ENCODE measurements around the gene ZCCHC24. TPM values are rescaled to one million over a fixed set of nuclear protein-coding genes. Genes with fewer than 3 reads are reported as not detected.

The ZCCHC24 gene
- polyA plus RNA-seq, 1 of the 3 experiments (the other 2 are of a cell fraction) = 15.8 TPM

GRCh38 chr10:79492256-79492655, 46.8 kb upstream of the ZCCHC24 start:
- no peaks in the 10 kb centered on the region for H3K9me3 ChIP-seq
- no peak overlapping the region for H3K27ac ChIP-seq (ENCODE audit: low read depth in 2 of 2, low read length in 1 of 2)
- POLR2A ChIA-PET = no interaction called here
- no peak overlapping the region for H3K9ac ChIP-seq
- H3K79me2 ChIP-seq (ENCODE audit: insufficient read depth) = no peaks in the 10 kb centered on the region
- H3K27me3 ChIP-seq (ENCODE audit: insufficient read depth) = no peaks in the 10 kb centered on the region
- no peaks in the 10 kb centered on the region for H3K36me3 ChIP-seq (replicated peaks in 1 of 2; ENCODE audit: control insufficient read depth in 1 of 2, insufficient read depth in 2 of 2, low read length in 1 of 2)
- no peak for TF ChIP-seq TEAD4 (IDR thresholded peaks at IDR 0.05; ENCODE audit: borderline replicate concordance, insufficient read depth)
- no peak for TF ChIP-seq POLR2AphosphoS5 (IDR thresholded peaks at IDR 0.05; ENCODE audit: low read depth, low read length)
- 89% methylated on average over 6 of the region's 6 CpGs for WGBS (ENCODE audit: low lambda C conversion rate)
- H3F3A ChIP-seq (replicated peaks; ENCODE audit: insufficient read depth) = peaks cover 10% of the 10 kb centered on the region
- H4K20me1 ChIP-seq (ENCODE audit: insufficient read depth) = no peaks in the 10 kb centered on the region
- no peak overlapping the region for H3K4me3 ChIP-seq (ENCODE audit: low read depth in 2 of 2, low read length in 1 of 2)
- no peak for DNase-seq
- no peak overlapping the region for H3K4me2 ChIP-seq
- no peaks in the 10 kb centered on the region for H3K9me2 ChIP-seq
- CTCF ChIA-PET = interaction anchor here (3.7 kb wide), 1 partner anchor 118 kb away, joined by 21 read pairs; no protein-coding TSS in a partner anchor
- H3K4me1 ChIP-seq (ENCODE audit: control insufficient read depth in 1 of 2, insufficient read depth in 2 of 2, low read depth in 1 of 2, low read length in 1 of 2) = peaks cover 13 to 16% of the 10 kb centered on the region in 2 experiments; a peak in 3 of 4 replicates
- no peak overlapping the region for H2AFZ ChIP-seq (ENCODE audit: low read depth)

GRCh38 chr10:79491143-79491835, 45.9 kb upstream of the ZCCHC24 start:
- no peak for DNase-seq
- TF ChIP-seq RAD21 (IDR thresholded peaks at IDR 0.05; ENCODE audit: low read length) (no peak), NFIC (IDR thresholded peaks at IDR 0.05; ENCODE audit: borderline replicate concordance) (no peak), TEAD4 (IDR thresholded peaks at IDR 0.05; ENCODE audit: borderline replicate concordance, insufficient read depth) (no peak), SIN3A (IDR thresholded peaks at IDR 0.05; ENCODE audit: borderline replicate concordance, low read depth, low read length) (no peak), YY1 (IDR thresholded peaks at IDR 0.05; ENCODE audit: low read depth) (no peak), MEF2A (IDR thresholded peaks at IDR 0.05; ENCODE audit: borderline replicate concordance, low read depth) (no peak), CTCF (IDR thresholded peaks at IDR 0.05) (no peak), GABPA (IDR thresholded peaks at IDR 0.05; ENCODE audit: low read depth) (no peak), JUND (IDR thresholded peaks at IDR 0.05) (no peak), MXI1 (IDR thresholded peaks at IDR 0.05; ENCODE audit: low read depth, low read length) (no peak), EZH2phosphoT487 (IDR thresholded peaks at IDR 0.05; ENCODE audit: borderline replicate concordance, low read depth) (no peak), REST (IDR thresholded peaks at IDR 0.05; ENCODE audit: low read depth, low read length) (no peak), POLR2AphosphoS5 (IDR thresholded peaks at IDR 0.05; ENCODE audit: low read depth, low read length) (no peak)
- Histone ChIP-seq H3K36me3 (replicated peaks in 1 of 2; ENCODE audit: control insufficient read depth in 1 of 2, insufficient read depth in 2 of 2, low read length in 1 of 2) (no peaks in the 10 kb centered on the region), H3K27me3 (ENCODE audit: insufficient read depth) (no peaks in the 10 kb centered on the region), H3K27ac (ENCODE audit: low read depth in 2 of 2, low read length in 1 of 2) (no peak overlapping the region), H2AFZ (ENCODE audit: low read depth) (no peak overlapping the region), H3K9me3 (no peaks in the 10 kb centered on the region), H3K79me2 (ENCODE audit: insufficient read depth) (no peaks in the 10 kb centered on the region), H3K4me2 (no peak overlapping the region), H4K20me1 (ENCODE audit: insufficient read depth) (no peaks in the 10 kb centered on the region), H3K9me2 (no peaks in the 10 kb centered on the region), H3K4me1 (ENCODE audit: control insufficient read depth in 1 of 2, insufficient read depth in 2 of 2, low read depth in 1 of 2, low read length in 1 of 2) (peaks cover 14 to 16% of the 10 kb centered on the region in 2 experiments; a peak in 3 of 4 replicates), H3K4me3 (ENCODE audit: low read depth in 2 of 2, low read length in 1 of 2) (no peak overlapping the region), H3K9ac (no peak overlapping the region), H3F3A (replicated peaks; ENCODE audit: insufficient read depth) (peaks cover 11% of the 10 kb centered on the region)
- WGBS (ENCODE audit: low lambda C conversion rate) = 98% methylated on average over 6 of the region's 6 CpGs
- CTCF ChIA-PET = interaction anchor here (0.9 to 8.1 kb wide), 2 partner anchors 117 to 438 kb away, joined by 3 to 99 read pairs; no protein-coding TSS in a partner anchor
- POLR2A ChIA-PET = no interaction called here

Measured in SK-N-SH (cell line).